Smooth muscle cell (in vitro differentiated cells): ENCODE data around the gene MAP3K4. TPM values are rescaled to one million over a fixed set of nuclear protein-coding genes. Genes with fewer than 3 reads are reported as not detected.

Experiments
- DNase-seq: peaks from one replicate; lab custom pipeline; 2025; ENCODE audit not compliant: unreplicated experiment; lab: John Stamatoyannopoulos, UW
- H2AFZ ChIP-seq: fragments of 200-600 bp; sonication (generic); 2 replicates; pipeline ENCODE4 v1.6.0; 2016; ENCODE audit warnings: antibody characterized with exemption, low read depth, mild to moderate bottlenecking
- H3F3A ChIP-seq: fragments of 200-600 bp; sonication (generic); 2 replicates; pipeline ENCODE4 v1.6.0; 2017; ENCODE audit warnings: antibody characterized with exemption, low read depth
- H3K27ac ChIP-seq: fragments of 200-600 bp; sonication (generic); 2 replicates; pipeline ENCODE4 v1.5.1; 2016; ENCODE audit warnings: low read depth, mild to moderate bottlenecking
- H3K27me3 ChIP-seq: fragments of 200-600 bp; sonication (generic); 2 replicates; pipeline ENCODE4 v1.6.1; 2016; ENCODE audit warnings: low read depth, mild to moderate bottlenecking
- H3K36me3 ChIP-seq: fragments of 200-600 bp; sonication (generic); 2 replicates; pipeline ENCODE4 v1.5.1; 2016; ENCODE audit warnings: low read depth
- H3K4me1 ChIP-seq: fragments of 200-600 bp; sonication (generic); 2 replicates; pipeline ENCODE4 v1.5.1; 2016; ENCODE audit warnings: low read depth
- H3K4me2 ChIP-seq: fragments of 200-600 bp; sonication (generic); 2 replicates; pipeline ENCODE4 v1.6.0; 2016; ENCODE audit warnings: mild to moderate bottlenecking
- H3K4me3 ChIP-seq: fragments of 200-600 bp; sonication (generic); 2 replicates; pipeline ENCODE4 v1.5.1; 2016; ENCODE audit warnings: mild to moderate bottlenecking
- H3K79me2 ChIP-seq: fragments of 200-600 bp; sonication (generic); 2 replicates; pipeline ENCODE4 v1.6.0; 2016; ENCODE audit warnings: low read depth, mild to moderate bottlenecking
- H3K9ac ChIP-seq: fragments of 200-600 bp; sonication (generic); 2 replicates; pipeline ENCODE4 v1.6.0; 2016; ENCODE audit warnings: low read depth
- H3K9me3 ChIP-seq: fragments of 200-600 bp; sonication (generic); replicated peaks from 2 replicates; pipeline ENCODE4 v1.5.1; 2016; ENCODE audit warnings: low read depth
- H4K20me1 ChIP-seq: fragments of 200-600 bp; sonication (generic); 2 replicates; pipeline ENCODE4 v1.6.0; 2016; ENCODE audit warnings: low read depth
- WGBS: methylation state at CpG from one replicate; pipeline ENCODE4 v1.1.7; 2016; ENCODE audit warnings: low lambda C conversion rate; 5-methylcytosine and 5-hydroxymethylcytosine counted together
- polyA plus RNA-seq: library from polyadenylated mRNA; unstranded; fragments of >200 nt; fragmentation: Nextera tagmentation; extraction: Ambion mirVana; gene quantifications from 2 replicates; pipeline ENCODE4 v1.2.1, GENCODE V29; 2016
- total RNA-seq: library from RNA; depleted of rRNA; stranded (reverse); fragments of >200 nt; gene quantifications from 2 replicates; pipeline ENCODE4 v1.2.3, GENCODE V29; 2014
- TF ChIP-seq, protein P1 (sequence below): fragments of 200-600 bp; sonication (generic); IDR thresholded peaks from 2 replicates; pipeline ENCODE4 v1.5.1; 2017; ENCODE audit warnings: borderline replicate concordance, mild to moderate bottlenecking, antibody characterized with exemption; ENCODE audit not compliant: insufficient read depth, poor library complexity, severe bottlenecking

MAP3K4 gene
- total and polyA plus RNA-seq, 2 experiments from 2014 or later = 14.3 to 29.5 TPM

DNA sequence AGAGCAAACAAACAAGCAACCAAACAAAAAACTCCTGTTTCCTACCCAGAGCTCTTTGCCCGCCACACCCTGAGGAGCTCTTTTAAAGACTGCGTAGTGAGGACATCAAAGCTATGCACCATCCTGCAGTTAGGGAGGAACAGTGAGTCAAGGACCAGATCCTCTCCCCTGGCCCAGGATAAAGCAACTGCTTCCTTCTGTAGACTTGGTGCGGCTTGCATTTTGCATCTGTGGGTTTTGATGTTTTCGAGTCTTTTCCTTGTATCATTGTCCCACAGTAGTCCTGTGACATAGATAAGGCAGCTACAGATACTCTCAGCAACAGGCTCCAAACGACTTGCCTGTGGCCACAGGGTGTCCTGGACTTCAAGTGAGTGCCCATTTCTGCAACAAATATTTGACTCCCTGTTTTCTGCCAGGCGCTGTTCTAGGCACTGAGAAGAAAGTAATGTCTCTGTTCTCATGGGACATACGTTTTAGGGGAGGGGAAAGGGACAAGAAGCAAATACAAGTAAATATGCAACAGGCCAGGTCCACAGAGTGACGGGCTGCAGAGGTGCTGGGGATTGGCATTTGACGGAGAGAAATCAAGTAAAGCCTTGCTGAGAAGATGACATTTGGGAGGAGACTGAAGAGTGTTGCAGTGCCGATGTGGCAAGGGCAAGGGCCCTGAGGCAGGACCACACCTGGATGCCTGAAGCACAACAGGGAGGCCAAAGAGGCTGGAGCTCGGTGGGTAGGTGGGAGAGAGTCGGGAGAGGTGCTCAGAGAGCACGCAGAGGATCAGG is 35.9 kb upstream of the MAP3K4 start:
- H3K9me3 ChIP-seq = no peaks in the 10 kb centered on the region
- H3F3A ChIP-seq = no peaks in the 10 kb centered on the region
- 75% methylated on average over 13 of the region's 13 CpGs for WGBS
- TF ChIP-seq, protein P1, sequence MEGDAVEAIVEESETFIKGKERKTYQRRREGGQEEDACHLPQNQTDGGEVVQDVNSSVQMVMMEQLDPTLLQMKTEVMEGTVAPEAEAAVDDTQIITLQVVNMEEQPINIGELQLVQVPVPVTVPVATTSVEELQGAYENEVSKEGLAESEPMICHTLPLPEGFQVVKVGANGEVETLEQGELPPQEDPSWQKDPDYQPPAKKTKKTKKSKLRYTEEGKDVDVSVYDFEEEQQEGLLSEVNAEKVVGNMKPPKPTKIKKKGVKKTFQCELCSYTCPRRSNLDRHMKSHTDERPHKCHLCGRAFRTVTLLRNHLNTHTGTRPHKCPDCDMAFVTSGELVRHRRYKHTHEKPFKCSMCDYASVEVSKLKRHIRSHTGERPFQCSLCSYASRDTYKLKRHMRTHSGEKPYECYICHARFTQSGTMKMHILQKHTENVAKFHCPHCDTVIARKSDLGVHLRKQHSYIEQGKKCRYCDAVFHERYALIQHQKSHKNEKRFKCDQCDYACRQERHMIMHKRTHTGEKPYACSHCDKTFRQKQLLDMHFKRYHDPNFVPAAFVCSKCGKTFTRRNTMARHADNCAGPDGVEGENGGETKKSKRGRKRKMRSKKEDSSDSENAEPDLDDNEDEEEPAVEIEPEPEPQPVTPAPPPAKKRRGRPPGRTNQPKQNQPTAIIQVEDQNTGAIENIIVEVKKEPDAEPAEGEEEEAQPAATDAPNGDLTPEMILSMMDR = no peak
- no peak for DNase-seq
- H3K27me3 ChIP-seq = no peaks in the 10 kb centered on the region
- no peaks in the 10 kb centered on the region for H3K36me3 ChIP-seq
- H3K4me3 ChIP-seq = no peak overlapping the region
- H3K79me2 ChIP-seq = no peaks in the 10 kb centered on the region
- H3K4me2 ChIP-seq = no peak overlapping the region
- H3K27ac ChIP-seq = no peak overlapping the region
- H3K9ac ChIP-seq = no peak overlapping the region
- H2AFZ ChIP-seq = no peak overlapping the region
- H4K20me1 ChIP-seq = no peaks in the 10 kb centered on the region
- H3K4me1 ChIP-seq = peaks cover 21% of the 10 kb centered on the region

DNA sequence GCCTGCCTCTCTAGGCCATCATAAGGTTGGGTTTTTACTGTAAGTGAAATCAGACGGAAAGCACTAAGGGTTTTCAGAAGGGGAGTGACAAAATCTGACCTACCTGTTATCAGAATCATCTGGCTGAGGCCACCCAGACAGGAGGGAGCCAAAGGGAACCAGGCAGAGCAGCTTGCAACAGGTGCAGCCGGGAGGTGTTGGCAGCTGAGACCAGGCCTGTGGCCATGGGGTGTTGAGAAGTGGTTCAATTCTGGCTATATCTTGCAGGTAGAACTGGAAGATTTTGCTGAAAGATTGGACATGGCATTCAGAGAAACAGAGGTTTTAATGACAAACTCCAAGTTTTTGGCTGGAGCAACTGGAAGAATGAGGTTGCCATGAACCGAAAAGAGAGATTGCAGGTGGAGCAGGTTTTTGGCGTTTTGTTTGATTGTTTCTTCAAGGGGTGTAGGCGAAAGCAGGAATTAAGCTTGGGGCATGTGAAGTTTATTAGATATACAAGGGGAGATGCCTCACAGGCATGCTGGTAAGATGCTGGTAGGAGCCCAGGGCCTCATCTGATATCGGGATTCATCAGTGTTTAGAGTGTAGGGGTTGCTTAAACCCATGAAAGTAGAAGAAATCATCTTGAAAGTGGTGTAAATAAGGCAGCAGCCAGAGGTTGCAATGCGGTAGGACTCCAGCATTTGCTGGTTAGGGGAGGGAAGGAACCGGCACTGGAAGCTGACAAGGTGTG is 35.1 kb upstream of the MAP3K4 start:
- H3F3A ChIP-seq = no peaks in the 10 kb centered on the region
- no peaks in the 10 kb centered on the region for H3K79me2 ChIP-seq
- H3K27me3 ChIP-seq = no peaks in the 10 kb centered on the region
- H3K9me3 ChIP-seq = no peaks in the 10 kb centered on the region
- H3K27ac ChIP-seq = no peak overlapping the region
- no peak overlapping the region for H3K4me3 ChIP-seq
- no peak overlapping the region for H3K9ac ChIP-seq
- DNase-seq = no peak
- H3K4me2 ChIP-seq = no peak overlapping the region
- peaks cover 24% of the 10 kb centered on the region for H3K4me1 ChIP-seq
- no peaks in the 10 kb centered on the region for H4K20me1 ChIP-seq
- no peak overlapping the region for H2AFZ ChIP-seq
- WGBS = 88% methylated on average over 8 of the region's 8 CpGs
- H3K36me3 ChIP-seq = no peaks in the 10 kb centered on the region
- TF ChIP-seq, protein P1 = no peak

DNA sequence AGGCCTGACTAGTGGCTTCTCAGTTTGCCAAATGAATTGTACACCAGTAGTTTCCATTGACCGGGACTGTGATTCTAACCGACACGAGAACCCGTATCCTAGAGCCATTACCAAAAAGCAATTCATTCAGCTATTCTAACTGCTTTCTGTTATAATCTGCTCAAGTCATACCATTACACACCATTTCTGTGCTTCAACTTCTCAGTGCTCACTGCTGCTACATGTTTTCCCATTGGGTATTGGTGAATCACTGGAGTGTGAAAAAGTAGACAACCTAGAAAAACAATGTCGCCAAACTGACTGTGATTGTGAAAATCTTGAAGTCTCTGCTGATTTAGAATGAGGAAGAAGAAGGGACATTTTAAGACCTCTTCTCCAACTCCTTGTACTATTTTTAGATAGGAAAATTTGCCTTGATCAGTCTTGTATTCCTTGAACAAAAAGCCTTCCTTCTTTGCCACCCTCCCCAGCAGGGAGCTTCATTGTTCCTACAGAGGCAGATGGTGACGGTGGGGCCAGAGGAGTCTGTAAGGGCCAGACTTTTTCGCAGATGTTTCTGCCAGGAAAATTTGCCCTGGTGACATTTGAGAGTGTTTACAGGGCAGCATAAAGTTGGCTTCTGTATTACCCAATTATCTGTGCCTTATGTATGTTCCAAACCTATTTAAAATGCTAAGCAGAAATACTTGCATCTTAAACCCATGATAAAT is 31.7 kb upstream of the MAP3K4 start:
- Histone ChIP-seq H4K20me1 (no peaks in the 10 kb centered on the region), H3K79me2 (no peaks in the 10 kb centered on the region), H3K4me2 (no peak overlapping the region), H3K9ac (no peak overlapping the region), H3K27me3 (no peaks in the 10 kb centered on the region), H3K36me3 (no peaks in the 10 kb centered on the region), H3K27ac (no peak overlapping the region), H3K4me1 (peaks cover 11% of the 10 kb centered on the region), H3K4me3 (no peak overlapping the region), H3K9me3 (no peaks in the 10 kb centered on the region), H2AFZ (no peak overlapping the region), H3F3A (no peaks in the 10 kb centered on the region)
- 86% methylated on average over 7 of the region's 7 CpGs for WGBS
- DNase-seq = no peak
- TF ChIP-seq, protein P1 = no peak
